IPS-NIHi11 (cell line): ENCODE data around the gene ZC3H7B.

Experiments used
- DNase-seq: peaks from one replicate; pipeline ENCODE4 v3.0.0; 2012; ENCODE audit warnings: mixed read lengths, low spot score

ZC3H7B gene

GRCh38 chr22:41356430-41357028 is 55.2 kb downstream of the ZC3H7B start:
- no peak for DNase-seq

- DNase-seq: no peak
Measured at GRCh38 chr22:41357191-41357590, 55.9 kb downstream of the ZC3H7B start.

GRCh38 chr22:41358927-41359326 is 57.6 kb downstream of the ZC3H7B start:
- no peak for DNase-seq

- DNase-seq: no peak
Measured at GRCh38 chr22:41359376-41359775, 58.1 kb downstream of the ZC3H7B start.

- peak; percentile 77 for DNase-seq
Measured at GRCh38 chr22:41360126-41360525, 58.8 kb downstream of the ZC3H7B start.

GRCh38 chr22:41361716-41362310 is 60.5 kb downstream of the ZC3H7B start:
- DNase-seq: no peak

- DNase-seq: no peak
Measured at GRCh38 chr22:41362615-41363014, 61.3 kb downstream of the ZC3H7B start.

- no peak for DNase-seq
Measured at GRCh38 chr22:41364233-41364632, 62.9 kb downstream of the ZC3H7B start.

GRCh38 chr22:41364955-41365354 is 63.6 kb downstream of the ZC3H7B start:
- DNase-seq: no peak

GRCh38 chr22:41365425-41365824 is 64.1 kb downstream of the ZC3H7B start:
- DNase-seq: no peak

- no peak for DNase-seq
Measured at GRCh38 chr22:41366323-41367029, 65.2 kb downstream of the ZC3H7B start.

GRCh38 chr22:41367039-41367679 is 65.8 kb downstream of the ZC3H7B start:
- DNase-seq: peak; percentile 87

- no peak for DNase-seq
Measured at GRCh38 chr22:41367680-41368542, 66.6 kb downstream of the ZC3H7B start.

- no peak for DNase-seq
Measured at GRCh38 chr22:41368543-41369423, 67.5 kb downstream of the ZC3H7B start.

GRCh38 chr22:41369424-41369745 is 68.1 kb downstream of the ZC3H7B start:
- DNase-seq: no peak

- no peak for DNase-seq
Measured at GRCh38 chr22:41369837-41370236, 68.5 kb downstream of the ZC3H7B start.

GRCh38 chr22:41377846-41378245 is 76.5 kb downstream of the ZC3H7B start:
- DNase-seq: no peak

GRCh38 chr22:41380993-41381328 is 79.6 kb downstream of the ZC3H7B start:
- DNase-seq: no peak

- DNase-seq: peak; percentile 98
Measured at GRCh38 chr22:41381329-41382097, 80.2 kb downstream of the ZC3H7B start, which contains the start of gene TEF. TSS of gene TEF (plus strand) at chr22:41381942. CDS start at chr22:41382045, 103 bp downstream.

- peak; percentile 95 for DNase-seq
Measured at GRCh38 chr22:41382098-41382578, 80.8 kb downstream of the ZC3H7B start.
